GM18508 (cell line): ENCODE data around the gene SLC38A2.

Experiments used
- ATAC-seq: cut with Tn5 transposase; IDR thresholded peaks from one replicate; pipeline ENCODE4 v1.9.1; 2021; ENCODE audit warnings: moderate number of reproducible peaks; ENCODE audit not compliant: insufficient read depth, unreplicated experiment

The SLC38A2 gene

DNA sequence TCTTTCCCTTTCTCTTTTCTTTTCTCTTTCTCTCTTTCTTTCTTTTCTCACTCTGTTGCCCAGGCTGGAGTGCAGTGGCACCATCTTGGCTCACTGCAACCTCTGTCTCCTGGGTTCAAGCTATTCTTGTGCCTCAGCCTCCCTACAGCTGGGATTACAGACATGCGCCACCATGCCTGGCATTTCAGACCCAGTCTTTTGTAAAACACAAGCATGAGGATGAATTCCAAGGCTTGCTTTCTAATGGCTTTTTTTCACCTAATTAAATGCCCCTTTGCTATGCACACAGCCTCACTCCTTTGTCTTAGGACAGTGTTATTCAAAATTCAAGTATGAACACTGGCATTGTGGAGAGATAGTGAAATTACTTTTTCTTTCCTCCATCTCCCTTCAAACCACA lies 6.0 kb upstream of the SLC38A2 start:
- no peak for ATAC-seq

GRCh38 chr12:46377678-46378077 lies 5.1 kb upstream of the SLC38A2 start:
- no peak for ATAC-seq

DNA sequence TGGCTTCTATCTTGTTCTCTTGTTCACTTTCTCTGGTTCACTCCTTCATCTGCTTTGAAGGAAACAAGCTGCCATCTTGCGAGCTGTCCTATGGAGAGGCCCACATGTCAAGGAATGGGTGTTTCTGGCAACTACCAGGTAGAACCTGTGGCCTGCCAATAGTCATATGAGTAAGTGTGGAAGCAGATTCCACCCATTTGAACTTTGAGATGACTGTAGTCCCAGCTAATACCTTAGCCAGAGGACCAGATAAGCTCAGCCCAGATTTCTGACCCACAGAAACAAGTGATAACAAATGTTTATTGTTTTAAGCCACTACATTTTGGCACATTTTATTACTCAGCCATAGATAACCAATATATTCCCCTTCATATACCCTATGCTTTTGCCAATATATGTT lies 4.0 kb upstream of the SLC38A2 start:
- no peak for ATAC-seq

- no peak for ATAC-seq
Observed at GRCh38 chr12:46374711-46375110, 2.1 kb upstream of the SLC38A2 start.

DNA sequence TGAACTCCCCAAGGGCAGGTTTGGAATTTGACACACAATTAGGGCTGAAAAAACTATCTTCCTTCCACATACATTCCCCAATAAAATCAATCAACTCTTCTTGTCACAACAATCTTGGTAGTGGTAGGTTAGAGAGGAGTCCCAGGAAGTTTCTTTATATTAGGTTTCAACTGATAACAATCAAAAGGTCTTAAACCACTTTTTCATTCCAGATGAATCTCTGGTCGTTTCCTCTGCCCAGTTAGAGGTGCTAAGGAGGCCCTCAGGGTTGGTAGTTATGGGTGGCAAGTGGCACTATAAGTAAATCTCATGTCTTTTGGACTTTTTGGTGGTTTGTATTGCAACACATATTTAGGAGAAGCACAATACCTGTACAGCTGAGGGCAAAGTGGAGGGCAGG lies 1.7 kb upstream of the SLC38A2 start:
- ATAC-seq = no peak

- ATAC-seq = no peak
Observed at GRCh38 chr12:46373301-46374296, 1.0 kb upstream of the SLC38A2 start.

- no peak for ATAC-seq
Observed at GRCh38 chr12:46371718-46372543, 642 bp downstream of the SLC38A2 start.

- ATAC-seq = peak; percentile 57
Observed at GRCh38 chr12:46370792-46371717, 1.5 kb downstream of the SLC38A2 start.

DNA sequence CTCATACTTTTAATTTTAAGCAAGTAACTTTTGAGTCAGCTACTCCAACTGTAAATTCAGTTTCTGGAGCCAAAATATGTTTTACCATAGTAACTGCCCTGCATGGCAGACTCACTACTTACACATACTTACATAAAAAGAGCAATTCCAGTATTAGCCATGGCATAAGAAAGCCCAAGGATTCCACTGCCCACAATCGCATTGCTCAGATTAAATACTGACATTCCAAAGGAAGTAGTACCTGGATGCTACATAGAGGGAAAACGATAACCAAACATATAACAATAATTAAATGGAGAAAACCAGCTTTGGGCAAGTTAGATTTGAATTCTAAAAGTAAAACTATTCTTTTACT lies 2.2 kb downstream of the SLC38A2 start:
- ATAC-seq = no peak

- no peak for ATAC-seq
Observed at GRCh38 chr12:46369474-46370379, 2.8 kb downstream of the SLC38A2 start.

GRCh38 chr12:46369095-46369473 lies 3.5 kb downstream of the SLC38A2 start:
- no peak for ATAC-seq

DNA sequence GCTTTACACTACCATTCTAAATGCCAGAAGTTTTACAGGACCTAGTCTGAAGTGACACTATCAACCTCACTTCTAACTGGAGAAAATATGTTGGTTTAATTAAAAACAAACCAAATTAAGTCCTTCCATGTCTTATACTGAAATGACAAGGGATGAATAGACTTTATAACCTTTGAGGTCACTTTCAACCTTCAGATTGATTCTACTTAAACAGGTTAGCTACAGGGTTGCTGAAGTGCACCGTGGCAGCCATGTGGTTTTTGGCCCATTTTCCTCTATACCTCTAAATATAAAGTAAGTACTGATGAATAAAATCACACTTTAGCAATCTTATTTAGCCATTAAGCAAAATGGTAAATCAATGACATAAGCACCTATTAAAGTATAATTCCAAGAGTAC lies 3.9 kb downstream of the SLC38A2 start:
- no peak for ATAC-seq

DNA sequence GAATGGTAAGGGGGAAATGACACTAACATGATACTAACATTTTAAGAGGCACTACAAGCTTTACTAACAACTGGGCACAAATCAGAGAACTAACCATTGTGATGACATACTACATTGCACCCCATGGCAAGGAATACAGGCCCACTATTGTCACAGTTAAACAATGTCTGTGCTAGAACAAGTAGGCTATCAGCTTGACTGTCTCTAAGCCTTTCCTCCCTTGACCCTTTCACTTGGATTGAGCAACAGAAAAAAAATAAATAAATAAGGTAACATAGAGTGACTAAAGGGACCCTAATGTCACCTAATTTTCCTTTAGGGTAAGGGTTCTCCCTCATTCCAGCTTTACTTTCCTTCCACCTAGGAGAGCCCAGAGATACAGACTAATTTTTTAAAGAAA lies 4.4 kb downstream of the SLC38A2 start:
- ATAC-seq = no peak

- no peak for ATAC-seq
Observed at GRCh38 chr12:46367351-46368029, 5.1 kb downstream of the SLC38A2 start.

DNA sequence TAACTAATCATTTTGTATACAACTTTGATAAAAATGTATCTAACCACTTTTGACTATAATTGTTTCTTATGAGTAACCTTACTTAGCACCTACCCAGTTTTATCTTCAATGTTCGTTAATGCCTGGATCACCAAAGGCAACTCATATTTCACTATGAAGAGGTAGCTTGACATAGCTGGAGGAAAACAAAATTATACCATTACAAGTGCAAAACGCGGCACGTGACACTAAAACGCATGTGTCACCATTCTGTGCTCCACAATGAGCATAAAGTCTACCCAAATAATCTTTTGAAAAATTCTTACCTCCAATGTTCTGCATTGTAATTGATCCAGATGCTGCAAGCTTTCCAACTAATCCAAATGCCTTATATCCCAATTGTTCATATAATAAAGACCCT lies 5.8 kb downstream of the SLC38A2 start:
- ATAC-seq = no peak

DNA sequence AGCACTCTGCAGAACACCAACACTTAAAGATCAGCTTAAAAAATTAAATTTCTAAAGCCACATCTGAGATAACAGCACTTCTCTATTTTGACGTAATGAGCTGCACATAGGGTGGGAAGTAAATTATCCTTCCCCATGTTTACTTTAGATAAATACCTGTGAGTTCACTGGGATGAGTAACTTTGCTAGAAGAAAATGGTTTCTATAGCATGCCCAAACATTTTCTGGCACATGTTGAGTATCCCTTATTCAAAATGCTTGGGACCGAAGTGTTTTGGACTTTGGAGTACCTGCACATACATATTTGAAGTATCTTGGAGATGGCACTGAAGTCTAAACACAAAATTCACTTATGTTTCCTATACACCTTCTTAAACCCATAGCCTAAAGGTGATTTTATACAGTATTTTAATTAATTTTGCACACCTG lies 6.6 kb downstream of the SLC38A2 start:
- no peak for ATAC-seq

DNA sequence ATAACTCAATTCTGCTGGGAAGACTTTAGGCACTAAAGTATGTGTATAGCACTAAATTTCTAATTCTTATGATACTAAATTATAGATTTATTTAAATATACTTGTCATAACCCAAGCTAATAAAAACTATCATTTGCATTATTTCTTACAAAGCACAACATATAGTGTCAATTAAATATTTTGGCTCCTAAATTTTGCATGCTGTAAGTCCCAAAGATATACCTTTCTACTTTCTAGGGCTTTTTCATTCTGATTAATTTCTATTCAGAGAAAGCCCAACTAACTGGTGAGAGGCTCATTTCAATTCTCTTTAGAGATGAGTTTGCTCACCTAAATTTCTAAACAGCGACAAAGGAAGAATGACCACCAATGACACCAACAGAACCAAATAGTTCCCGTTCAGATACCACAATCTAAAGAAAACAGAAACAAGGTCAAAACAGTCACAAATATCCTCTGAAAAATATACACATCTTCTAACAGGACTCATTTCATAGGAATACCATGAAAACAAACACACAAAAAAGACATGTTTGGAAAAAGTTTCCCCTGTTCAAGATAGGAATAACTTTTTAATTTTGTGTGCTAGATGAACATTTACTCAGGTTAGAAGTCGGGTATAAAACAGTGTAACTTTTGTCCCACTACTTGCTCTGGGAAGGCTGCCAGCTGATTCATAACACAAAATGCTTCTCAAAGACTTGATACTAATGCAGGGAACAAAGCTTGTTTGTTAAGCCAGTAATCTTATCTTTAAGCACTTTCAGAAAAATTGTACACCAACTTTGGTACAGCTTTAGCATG lies 7.6 kb downstream of the SLC38A2 start:
- ATAC-seq = no peak

DNA sequence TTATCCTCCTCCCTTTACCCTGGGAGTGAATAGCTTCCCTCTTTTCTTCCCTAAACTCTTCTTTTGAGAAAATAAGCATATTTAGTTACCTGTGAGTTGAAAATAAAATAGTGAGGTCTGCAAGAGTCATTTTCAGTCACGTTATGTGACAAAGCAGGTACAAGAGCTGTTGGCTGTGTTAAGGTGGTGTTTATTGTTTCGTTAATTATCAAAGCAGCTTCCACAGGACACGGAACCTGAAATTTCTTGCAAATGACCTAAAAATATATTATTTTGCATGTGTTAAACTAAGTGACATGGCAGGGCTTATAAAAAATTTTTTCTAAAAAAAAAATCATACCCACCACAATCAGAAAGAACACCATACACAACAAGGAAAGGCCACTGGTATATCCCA lies 8.3 kb downstream of the SLC38A2 start:
- no peak for ATAC-seq
